ENCODE data around the gene DPH2.
A peak's percentile ranks its signal among the peaks of the same experiment; 100 is the strongest.

DPH2 gene

GRCh38 chr1:43984855-43985254, 15.0 kb downstream of the DPH2 start:
- no peak for DNase-seq (ENCODE audit: low read depth)

DNA sequence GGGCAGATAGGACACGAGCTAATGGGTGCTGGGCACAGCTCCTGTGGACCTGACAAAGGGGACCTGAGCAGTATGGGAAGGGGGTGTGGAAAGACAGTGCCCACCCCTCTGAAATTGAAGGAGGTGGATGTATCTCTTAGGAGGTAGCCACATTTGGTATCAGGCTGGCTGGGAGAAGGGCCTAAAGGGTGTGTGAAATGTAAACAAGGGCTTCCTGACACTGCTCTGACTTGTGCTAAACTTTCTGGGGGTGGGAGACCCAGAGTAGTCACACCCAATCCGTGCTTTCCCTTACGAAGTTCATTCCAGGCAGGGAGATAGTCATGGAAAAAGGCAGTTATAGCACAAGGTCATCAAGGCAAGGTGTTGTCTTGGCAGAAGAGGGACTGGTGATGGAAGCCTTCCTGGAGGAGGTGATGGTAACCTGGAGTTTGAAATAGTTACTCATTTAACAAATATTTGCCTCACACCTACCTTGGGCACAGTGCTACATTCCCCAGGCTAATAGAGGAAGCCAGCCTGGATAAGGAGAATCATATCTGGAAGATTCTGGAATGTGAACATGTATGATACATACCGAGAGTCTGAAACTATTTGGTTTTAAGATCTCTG, 16.3 kb downstream of the DPH2 start:
- peak; percentile 12 for DNase-seq (ENCODE audit: low read depth)

DNA sequence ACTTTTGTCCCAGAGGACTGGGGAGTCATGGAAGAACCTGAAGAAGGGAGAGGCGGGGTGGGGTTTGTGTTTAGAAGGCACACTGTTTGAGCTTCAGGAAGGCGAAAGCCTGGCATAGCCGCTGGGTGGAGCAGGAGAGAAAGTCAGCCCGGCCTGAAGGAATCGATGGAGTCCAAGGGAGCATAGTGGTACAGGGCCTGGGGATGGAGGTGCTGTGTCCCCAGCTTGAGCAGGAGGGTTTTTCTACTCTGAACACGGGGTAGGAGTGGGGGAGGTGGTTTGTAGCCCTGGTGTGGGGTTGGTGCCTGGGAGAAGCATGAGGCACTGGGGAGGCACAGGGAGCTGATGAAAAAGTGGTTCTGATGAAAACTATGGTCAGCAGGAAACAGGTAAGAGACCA, 16.9 kb downstream of the DPH2 start:
- peak; percentile 34 for DNase-seq (ENCODE audit: low read depth)

- peak; percentile 67 for DNase-seq (ENCODE audit: low read depth)
Observed at GRCh38 chr1:43987159-43987902, 17.5 kb downstream of the DPH2 start.

DNA sequence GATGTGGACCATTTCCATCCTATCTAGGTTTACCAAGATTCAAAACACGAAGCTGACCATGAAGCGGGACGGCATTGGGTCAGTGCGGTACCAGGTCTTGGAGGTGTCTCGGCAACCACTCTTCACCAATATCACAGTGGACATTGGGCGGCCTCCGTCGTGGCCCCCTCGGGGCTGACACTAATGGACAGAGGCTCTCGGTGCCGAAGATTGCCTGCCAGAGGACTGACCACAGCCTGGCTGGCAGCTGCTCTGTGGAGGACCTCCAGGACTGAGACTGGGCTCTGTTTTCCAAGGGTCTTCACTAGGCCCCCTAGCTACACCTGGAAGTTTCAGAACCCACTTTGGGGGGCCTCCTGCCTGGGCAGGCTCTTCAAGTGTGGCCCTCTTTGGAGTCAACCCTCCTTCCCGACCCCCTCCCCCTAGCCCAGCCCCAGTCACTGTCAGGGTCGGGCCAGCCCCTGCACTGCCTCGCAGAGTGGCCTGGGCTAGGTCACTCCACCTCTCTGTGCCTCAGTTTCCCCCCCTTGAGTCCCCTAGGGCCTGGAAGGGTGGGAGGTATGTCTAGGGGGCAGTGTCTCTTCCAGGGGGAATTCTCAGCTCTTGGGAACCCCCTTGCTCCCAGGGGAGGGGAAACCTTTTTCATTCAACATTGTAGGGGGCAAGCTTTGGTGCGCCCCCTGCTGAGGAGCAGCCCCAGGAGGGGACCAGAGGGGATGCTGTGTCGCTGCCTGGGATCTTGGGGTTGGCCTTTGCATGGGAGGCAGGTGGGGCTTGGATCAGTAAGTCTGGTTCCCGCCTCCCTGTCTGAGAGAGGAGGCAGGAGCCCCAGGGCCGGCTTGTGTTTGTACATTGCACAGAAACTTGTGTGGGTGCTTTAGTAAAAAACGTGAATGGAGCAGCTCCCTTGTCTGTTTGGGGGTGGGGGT, 20.7 kb downstream of the DPH2 start:
- DNase-seq (ENCODE audit: low read depth), result no peak

GRCh38 chr1:43991200-43991475, 21.3 kb downstream of the DPH2 start:
- DNase-seq (ENCODE audit: low read depth), result no peak

- DNase-seq (ENCODE audit: low read depth), result peak; percentile 91
Observed at GRCh38 chr1:43991476-43992231, 21.8 kb downstream of the DPH2 start, which contains the start of gene CCDC24. CCDC24 (plus strand) TSS chr1:43991599; CDS start chr1:43991879, 280 bp downstream.

- no peak for DNase-seq (ENCODE audit: low read depth)
Observed at GRCh38 chr1:43992232-43992995, 22.6 kb downstream of the DPH2 start.

- no peak for DNase-seq (ENCODE audit: low read depth)
Observed at GRCh38 chr1:43993206-43993914, 23.6 kb downstream of the DPH2 start.

- DNase-seq (ENCODE audit: low read depth), result no peak
Observed at GRCh38 chr1:43994071-43994470, 24.3 kb downstream of the DPH2 start.

GRCh38 chr1:43994794-43995790, 25.3 kb downstream of the DPH2 start:
- peak; percentile 48 for DNase-seq (ENCODE audit: low read depth)

DNA sequence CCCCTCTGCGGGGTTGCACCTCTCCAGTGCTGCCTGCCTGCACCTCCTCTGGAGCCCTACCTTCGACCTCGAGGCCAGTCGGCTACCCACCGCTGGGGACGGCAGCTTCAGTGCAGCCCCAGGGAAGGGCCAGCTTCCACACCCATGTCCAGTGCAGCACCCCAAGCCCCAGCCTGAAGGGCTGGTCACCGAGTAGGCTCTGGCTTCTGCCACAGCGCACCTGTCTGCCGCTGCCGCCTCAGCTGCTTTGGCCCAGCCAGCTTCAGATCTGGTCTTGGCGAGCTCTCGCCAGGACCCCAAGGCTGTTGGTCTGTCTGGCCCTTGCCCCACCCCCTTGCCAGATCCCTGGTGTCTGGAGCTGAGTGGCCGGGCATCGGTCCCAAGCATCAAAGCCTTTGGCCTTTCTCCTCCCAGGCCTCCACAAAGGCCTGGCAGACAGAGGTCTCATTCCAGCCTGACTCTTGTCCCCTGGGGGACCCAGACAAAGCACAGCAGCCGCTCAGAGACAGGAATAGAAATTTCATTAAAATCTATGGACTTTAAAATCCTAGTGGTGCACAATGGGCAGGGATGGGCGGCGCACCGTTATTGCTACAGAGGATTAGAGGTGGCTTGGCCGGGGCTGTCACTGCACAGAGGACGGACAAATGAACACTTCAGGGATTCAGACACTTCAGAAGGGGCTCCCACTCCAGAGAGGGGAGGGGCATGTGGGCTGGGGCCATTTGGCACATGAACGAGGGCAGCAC, 26.3 kb downstream of the DPH2 start:
- DNase-seq (ENCODE audit: low read depth), result no peak

- DNase-seq (ENCODE audit: low read depth), result no peak
Observed at GRCh38 chr1:43996733-43997115, 26.9 kb downstream of the DPH2 start.

DNA sequence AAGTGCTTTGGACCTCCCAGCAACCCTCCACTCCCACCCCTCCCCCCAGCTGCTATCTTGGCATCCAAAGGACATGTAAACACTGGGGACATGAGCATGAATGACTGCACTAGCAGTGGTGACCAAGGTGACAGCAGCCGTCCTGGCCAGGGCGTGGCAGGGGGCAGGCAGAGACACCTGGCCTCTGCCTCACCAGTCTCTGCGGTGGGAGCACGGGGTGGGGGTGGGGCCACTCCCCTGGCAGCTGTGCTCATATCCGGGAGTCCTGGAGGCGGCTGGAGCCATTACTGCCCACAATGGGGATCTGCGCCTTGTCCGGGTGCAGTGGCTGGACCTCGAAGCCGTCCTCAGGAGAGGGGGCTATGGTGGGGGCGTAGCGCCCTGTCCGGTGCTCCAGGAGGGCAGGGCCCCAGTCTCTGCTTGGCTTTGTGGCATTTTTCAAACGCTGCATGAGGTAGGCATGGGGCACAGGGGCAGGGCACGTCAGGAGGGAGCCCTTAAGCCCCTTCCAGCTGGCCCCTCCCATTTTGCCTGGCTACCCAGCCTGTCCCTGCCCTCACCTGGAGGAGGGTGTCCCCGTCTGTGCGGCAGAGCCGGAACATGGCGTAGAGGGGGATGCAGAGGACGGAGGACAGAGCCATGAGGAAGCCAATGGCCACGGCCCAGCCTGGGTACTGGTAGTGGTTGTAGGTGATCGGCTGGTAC, 27.6 kb downstream of the DPH2 start:
- DNase-seq (ENCODE audit: low read depth), result no peak

GRCh38 chr1:43998000-43998378, 28.2 kb downstream of the DPH2 start:
- no peak for DNase-seq (ENCODE audit: low read depth)

GRCh38 chr1:43999455-43999854, 29.6 kb downstream of the DPH2 start:
- no peak for DNase-seq (ENCODE audit: low read depth)

DNA sequence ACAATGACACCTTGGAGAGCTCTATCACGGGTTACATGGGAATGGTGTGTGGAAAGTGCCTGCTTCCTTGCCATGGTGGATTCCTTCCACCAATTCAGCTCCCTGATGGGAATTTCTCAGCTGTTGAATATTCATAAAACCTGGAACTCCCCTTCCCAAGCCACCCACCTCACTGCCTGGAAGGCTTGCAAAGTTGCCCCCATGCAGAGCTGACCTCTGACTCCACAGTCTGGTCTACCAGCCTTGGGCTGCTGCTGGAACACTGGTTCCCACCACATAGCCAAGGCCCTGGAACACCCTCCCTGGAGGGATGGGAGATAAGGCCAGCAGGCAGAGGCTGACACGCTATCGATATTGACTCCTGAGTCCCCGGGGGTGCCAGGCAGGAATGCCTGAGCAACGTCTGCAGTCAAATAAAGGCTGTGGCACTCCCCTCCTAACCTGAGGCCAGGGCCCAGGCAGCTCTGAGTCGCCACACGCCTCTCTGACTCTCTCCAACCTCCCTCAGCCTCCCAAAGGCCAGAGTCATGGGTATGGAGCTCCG, 30.4 kb downstream of the DPH2 start:
- DNase-seq (ENCODE audit: low read depth), result no peak

- DNase-seq (ENCODE audit: low read depth), result no peak
Observed at GRCh38 chr1:44002165-44002564, 32.4 kb downstream of the DPH2 start.

Measured in EH (cell line).